Measurements from ENCODE around the gene CCDC187.

- TF ChIP-seq CTCF (IDR thresholded peaks at IDR 0.05; ENCODE audit: low read depth, low read length, poor library complexity, severe bottlenecking), result no peak
- TF ChIP-seq EZH2phosphoT487 (IDR thresholded peaks at IDR 0.05; ENCODE audit: borderline replicate concordance, low read length), result no peak
Measured at GRCh38 chr9:136295055-136295454, 8.8 kb downstream of the CCDC187 start.
